Measurements from ENCODE around the gene ZFYVE28. TPM values are rescaled to one million over a fixed set of nuclear protein-coding genes. Genes with fewer than 3 reads are reported as not detected.

Gene ZFYVE28
- total RNA-seq, 2 experiments from 2014 or later: 19.7 to 20.0 TPM

DNA sequence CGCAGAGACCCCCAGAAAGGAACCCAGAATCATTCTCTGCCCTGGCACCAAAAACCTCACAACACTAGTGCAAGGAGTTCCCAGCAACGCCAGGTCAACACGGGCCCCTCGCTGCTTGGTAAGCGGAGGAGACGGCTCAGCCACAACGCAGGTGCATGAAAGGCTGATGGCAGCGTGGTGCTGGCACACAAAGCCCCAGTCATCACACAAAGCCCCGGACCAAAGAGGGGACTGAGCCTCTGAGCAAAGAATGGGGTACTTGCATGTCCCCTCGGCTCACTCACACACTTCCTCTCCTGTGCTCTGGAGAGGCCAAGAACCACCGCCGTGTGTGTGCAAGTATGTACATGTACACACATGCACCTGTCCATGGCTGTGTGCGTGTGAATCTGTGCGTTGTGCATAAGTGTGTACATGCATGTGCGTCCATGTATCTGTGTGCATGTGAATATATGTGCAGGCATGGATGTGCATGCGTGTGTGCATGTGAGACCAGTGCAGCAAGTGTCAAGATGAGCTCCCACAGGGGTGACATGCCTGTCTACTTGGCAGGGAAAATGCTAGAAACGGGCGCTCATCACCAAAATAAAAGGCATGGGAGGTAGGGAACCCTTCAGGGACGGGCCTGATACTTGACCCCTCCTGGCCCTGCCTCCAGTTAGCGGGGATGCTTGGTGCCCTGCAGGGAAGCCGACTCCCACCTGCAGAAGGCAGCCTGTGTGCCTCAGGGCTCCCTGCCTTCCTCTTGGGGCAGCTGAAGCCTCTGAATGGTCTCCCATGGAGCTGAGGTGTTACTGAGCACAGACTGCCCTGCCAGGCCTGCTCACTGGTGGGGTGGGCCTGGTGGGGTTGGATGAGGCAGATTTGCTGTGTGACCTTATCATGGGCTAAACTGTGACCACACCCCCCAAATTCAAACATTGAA, 60.4 kb downstream of the ZFYVE28 start:
- no peak for DNase-seq
- no peaks in the 10 kb centered on the region for H3K27me3 Mint-ChIP-seq
- H3K4me1 Mint-ChIP-seq (ENCODE audit: low read depth): peaks cover 8% of the 10 kb centered on the region
- no peaks in the 10 kb centered on the region for H3K36me3 Mint-ChIP-seq
- no peak overlapping the region for H3K27ac Mint-ChIP-seq
- intact Hi-C loops (cut with micrococcal nuclease): no loop called here
- ChIA-PET CTCF (no interaction called here), POLR2A (no interaction called here)
- no peaks in the 10 kb centered on the region for H3K9me3 Mint-ChIP-seq
- H3K4me3 Mint-ChIP-seq: no peak overlapping the region

DNA sequence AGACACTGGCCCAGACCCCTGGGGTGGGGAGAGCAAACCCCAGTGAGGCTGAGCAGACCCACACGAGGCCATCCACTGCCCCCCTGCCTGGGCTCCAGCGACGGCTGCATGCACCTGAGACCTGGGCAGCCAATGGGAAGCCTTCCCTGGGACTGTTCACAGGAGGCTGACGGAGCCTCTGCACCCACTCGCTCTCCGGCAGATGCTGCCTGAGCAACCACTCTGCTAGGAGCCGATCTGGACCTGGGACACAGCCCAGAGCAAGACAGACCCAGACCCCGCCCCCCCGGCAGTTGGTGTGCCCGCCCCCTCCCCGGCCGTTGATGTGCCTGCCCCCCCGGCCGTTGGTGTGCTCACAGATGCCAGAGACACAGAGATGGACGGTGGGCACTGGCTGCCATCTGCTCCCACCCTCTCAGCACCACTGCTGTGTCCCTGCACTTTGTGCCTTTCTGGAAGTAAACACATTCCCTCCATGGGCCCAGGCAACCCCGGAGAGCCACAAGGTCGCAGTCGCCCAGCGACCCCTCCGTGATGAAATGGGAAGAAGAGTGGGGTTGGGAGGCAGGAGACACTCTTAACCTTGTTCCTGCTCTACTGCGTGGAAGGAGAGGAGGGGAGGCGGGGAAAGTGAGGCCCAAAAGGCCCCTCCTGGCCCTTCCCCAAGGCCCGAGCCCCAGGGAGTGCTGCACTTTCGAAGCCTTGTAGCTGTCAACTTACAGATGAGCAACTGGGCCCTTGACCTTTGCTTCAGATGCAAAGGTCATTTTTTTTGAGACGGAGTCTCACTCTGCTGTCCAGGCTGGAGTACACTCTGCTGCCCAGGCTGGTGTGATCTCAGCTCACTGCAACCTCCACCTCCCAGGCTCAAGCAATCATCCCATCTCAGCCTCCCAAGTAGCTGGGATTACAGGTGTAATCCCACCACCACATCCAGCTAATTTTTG, 62.0 kb downstream of the ZFYVE28 start:
- Mint-ChIP-seq H3K36me3 (no peaks in the 10 kb centered on the region), H3K27me3 (no peaks in the 10 kb centered on the region), H3K9me3 (no peaks in the 10 kb centered on the region), H3K27ac (no peak overlapping the region), H3K4me3 (no peak overlapping the region), H3K4me1 (ENCODE audit: low read depth) (peaks cover 8% of the 10 kb centered on the region)
- no peak for DNase-seq
- ChIA-PET CTCF (no interaction called here), POLR2A (interaction anchor here (1.1 kb wide), 1 partner anchor 11 kb away, joined by 3 read pairs; no protein-coding TSS in a partner anchor)
- intact Hi-C loops (cut with micrococcal nuclease): no loop called here

- Mint-ChIP-seq H3K36me3 (no peaks in the 10 kb centered on the region), H3K27me3 (no peaks in the 10 kb centered on the region), H3K4me1 (ENCODE audit: low read depth) (peaks cover 5% of the 10 kb centered on the region), H3K4me3 (no peak overlapping the region), H3K27ac (no peak overlapping the region), H3K9me3 (no peaks in the 10 kb centered on the region)
- ChIA-PET CTCF (no interaction called here), POLR2A (no interaction called here)
- no peak for DNase-seq
- intact Hi-C loops (cut with micrococcal nuclease): no loop called here
Observed at GRCh38 chr4:2354760-2355159, 63.7 kb downstream of the ZFYVE28 start.

DNA sequence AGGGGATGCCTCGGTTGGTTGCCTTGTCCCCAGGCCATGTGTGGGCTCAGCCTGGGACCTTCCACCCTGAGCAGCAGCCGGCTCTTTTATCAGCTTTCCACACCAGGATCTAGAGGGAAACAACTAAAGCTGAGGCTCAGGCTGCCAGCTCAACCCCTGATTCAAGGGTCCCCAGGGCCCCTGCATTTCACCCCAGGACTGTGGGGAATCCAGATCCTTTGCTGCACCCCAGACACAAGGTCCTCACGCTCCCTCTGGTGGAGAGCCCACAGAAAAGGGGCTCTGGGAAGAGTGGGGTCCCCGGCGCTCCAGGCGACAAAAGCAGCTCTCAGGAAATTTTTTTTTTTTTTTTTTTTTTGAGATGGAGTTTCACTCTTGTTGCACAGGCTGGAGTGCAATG, 64.3 kb downstream of the ZFYVE28 start:
- Mint-ChIP-seq H3K27me3 (no peaks in the 10 kb centered on the region), H3K4me3 (no peak overlapping the region), H3K27ac (no peak overlapping the region), H3K36me3 (no peaks in the 10 kb centered on the region), H3K9me3 (no peaks in the 10 kb centered on the region), H3K4me1 (ENCODE audit: low read depth) (peaks cover 5% of the 10 kb centered on the region)
- POLR2A ChIA-PET: no interaction called here
- intact Hi-C loops (cut with micrococcal nuclease): no loop called here
- no peak for DNase-seq
- CTCF ChIA-PET: no interaction called here

GRCh38 chr4:2353222-2354107, 65.0 kb downstream of the ZFYVE28 start:
- intact Hi-C loops (cut with micrococcal nuclease): no loop called here
- H3K27me3 Mint-ChIP-seq: no peaks in the 10 kb centered on the region
- peaks cover 5% of the 10 kb centered on the region for H3K4me1 Mint-ChIP-seq (ENCODE audit: low read depth)
- no peak for DNase-seq
- H3K36me3 Mint-ChIP-seq: no peaks in the 10 kb centered on the region
- no peaks in the 10 kb centered on the region for H3K9me3 Mint-ChIP-seq
- CTCF ChIA-PET: interaction anchor here (1.2 kb wide), 1 partner anchor 133 kb away, joined by 5 read pairs; no protein-coding TSS in a partner anchor
- no peak overlapping the region for H3K4me3 Mint-ChIP-seq
- no peak overlapping the region for H3K27ac Mint-ChIP-seq
- POLR2A ChIA-PET: no interaction called here

DNA sequence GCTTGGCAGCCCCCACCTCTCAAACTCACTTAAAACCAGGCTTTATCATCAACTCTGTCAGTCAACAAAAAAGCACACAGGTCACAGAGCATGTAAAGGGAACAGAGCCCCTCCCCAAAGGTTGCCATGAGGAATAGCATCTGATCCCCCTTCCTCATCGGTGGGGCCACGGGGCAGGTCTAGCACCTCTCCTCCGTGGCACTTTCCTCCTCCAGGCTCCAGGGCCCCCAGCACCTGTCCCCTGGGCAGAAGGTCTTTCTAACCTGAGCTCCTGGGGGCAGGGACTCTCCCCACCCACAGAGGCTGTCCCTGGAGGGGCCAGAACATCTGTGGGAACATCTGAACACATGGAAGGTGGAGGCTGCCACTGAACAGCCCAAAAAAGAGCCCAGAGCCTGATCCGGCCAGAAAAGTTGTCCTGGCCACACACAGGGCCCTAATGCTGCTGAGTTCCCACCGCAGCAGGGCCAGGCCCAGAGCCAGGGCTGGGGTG, 65.7 kb downstream of the ZFYVE28 start:
- Mint-ChIP-seq H3K4me1 (ENCODE audit: low read depth) (peaks cover 7% of the 10 kb centered on the region), H3K36me3 (no peaks in the 10 kb centered on the region), H3K4me3 (no peak overlapping the region), H3K27ac (no peak overlapping the region), H3K27me3 (no peaks in the 10 kb centered on the region), H3K9me3 (no peaks in the 10 kb centered on the region)
- DNase-seq: no peak
- intact Hi-C loops (cut with micrococcal nuclease): no loop called here
- ChIA-PET CTCF (interaction anchor here (1.2 kb wide), 1 partner anchor 133 kb away, joined by 5 read pairs; no protein-coding TSS in a partner anchor), POLR2A (no interaction called here)

GRCh38 chr4:2352171-2352570, 66.3 kb downstream of the ZFYVE28 start:
- H3K4me1 Mint-ChIP-seq (ENCODE audit: low read depth): peaks cover 11% of the 10 kb centered on the region
- no peaks in the 10 kb centered on the region for H3K9me3 Mint-ChIP-seq
- POLR2A ChIA-PET: no interaction called here
- no peak for DNase-seq
- no peaks in the 10 kb centered on the region for H3K36me3 Mint-ChIP-seq
- no peak overlapping the region for H3K4me3 Mint-ChIP-seq
- no peak overlapping the region for H3K27ac Mint-ChIP-seq
- H3K27me3 Mint-ChIP-seq: no peaks in the 10 kb centered on the region
- intact Hi-C loops (cut with micrococcal nuclease): no loop called here
- CTCF ChIA-PET: interaction anchor here (1.2 kb wide), 1 partner anchor 132 kb away, joined by 5 read pairs; no protein-coding TSS in a partner anchor

DNA sequence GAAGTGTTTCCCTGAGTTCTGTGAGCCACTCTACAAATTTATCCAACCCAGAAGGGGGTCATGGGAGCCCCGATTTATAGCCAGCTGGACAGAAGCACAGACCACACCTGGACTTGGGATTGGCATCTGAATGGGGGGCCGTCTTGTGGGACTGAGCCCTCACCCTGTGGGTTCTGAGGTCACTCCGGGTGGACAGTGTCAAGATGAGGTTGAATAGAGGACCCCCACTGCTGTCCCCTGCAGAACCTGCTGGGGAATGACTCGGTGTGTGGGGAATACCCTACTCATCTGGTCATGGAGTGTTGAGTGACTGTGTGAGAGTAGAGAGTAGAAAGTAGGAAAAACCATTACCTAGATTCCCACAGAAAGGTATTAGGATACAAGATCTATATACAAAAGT, 67.5 kb downstream of the ZFYVE28 start:
- no peaks in the 10 kb centered on the region for H3K9me3 Mint-ChIP-seq
- no peak overlapping the region for H3K27ac Mint-ChIP-seq
- H3K4me3 Mint-ChIP-seq: no peak overlapping the region
- DNase-seq: no peak
- intact Hi-C loops (cut with micrococcal nuclease): no loop called here
- H3K4me1 Mint-ChIP-seq (ENCODE audit: low read depth): peaks cover 12% of the 10 kb centered on the region
- ChIA-PET CTCF (no interaction called here), POLR2A (interaction anchor here (1.0 kb wide), 1 partner anchor 61 kb away, joined by 4 read pairs; no protein-coding TSS in a partner anchor)
- no peaks in the 10 kb centered on the region for H3K27me3 Mint-ChIP-seq
- H3K36me3 Mint-ChIP-seq: no peaks in the 10 kb centered on the region

- ChIA-PET CTCF (no interaction called here), POLR2A (no interaction called here)
- no peaks in the 10 kb centered on the region for H3K27me3 Mint-ChIP-seq
- H3K4me1 Mint-ChIP-seq (ENCODE audit: low read depth): peaks cover 7% of the 10 kb centered on the region
- peaks cover 3% of the 10 kb centered on the region for H3K36me3 Mint-ChIP-seq
- H3K27ac Mint-ChIP-seq: no peak overlapping the region
- no peak for DNase-seq
- intact Hi-C loops (cut with micrococcal nuclease): no loop called here
- H3K9me3 Mint-ChIP-seq: no peaks in the 10 kb centered on the region
- no peak overlapping the region for H3K4me3 Mint-ChIP-seq
Observed at GRCh38 chr4:2348786-2349185, 69.7 kb downstream of the ZFYVE28 start.

DNA sequence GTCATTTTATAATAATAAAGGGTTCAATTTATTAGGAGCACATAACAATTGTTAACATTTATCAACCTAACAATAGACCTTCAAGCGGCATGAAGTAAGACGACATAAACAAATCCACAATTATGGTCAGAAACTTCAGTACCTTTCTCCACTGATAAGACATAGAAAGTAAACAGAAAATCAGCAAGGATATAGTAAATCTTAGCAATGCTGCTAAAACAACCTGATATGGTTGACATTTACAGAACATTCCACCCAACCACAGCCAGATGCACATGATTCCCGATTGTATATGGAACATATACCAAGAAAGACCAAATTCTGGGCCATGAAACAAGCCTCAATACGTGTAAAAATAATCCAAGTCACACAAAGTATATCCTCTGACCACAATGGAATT, 71.3 kb downstream of the ZFYVE28 start:
- peaks cover 7% of the 10 kb centered on the region for H3K4me1 Mint-ChIP-seq (ENCODE audit: low read depth)
- CTCF ChIA-PET: no interaction called here
- intact Hi-C loops (cut with micrococcal nuclease): no loop called here
- H3K9me3 Mint-ChIP-seq: no peaks in the 10 kb centered on the region
- POLR2A ChIA-PET: no interaction called here
- no peak for DNase-seq
- H3K27ac Mint-ChIP-seq: no peak overlapping the region
- no peak overlapping the region for H3K4me3 Mint-ChIP-seq
- H3K36me3 Mint-ChIP-seq: peaks cover 3% of the 10 kb centered on the region
- H3K27me3 Mint-ChIP-seq: no peaks in the 10 kb centered on the region

GRCh38 chr4:2343476-2343875, 75.0 kb downstream of the ZFYVE28 start:
- H3K4me1 Mint-ChIP-seq (ENCODE audit: low read depth): peaks cover 7% of the 10 kb centered on the region
- H3K27ac Mint-ChIP-seq: no peak overlapping the region
- DNase-seq: no peak
- H3K9me3 Mint-ChIP-seq: no peaks in the 10 kb centered on the region
- no peaks in the 10 kb centered on the region for H3K27me3 Mint-ChIP-seq
- intact Hi-C loops (cut with micrococcal nuclease): no loop called here
- peaks cover 9% of the 10 kb centered on the region for H3K36me3 Mint-ChIP-seq
- H3K4me3 Mint-ChIP-seq: no peak overlapping the region
- CTCF ChIA-PET: no interaction called here
- POLR2A ChIA-PET: no interaction called here
